T-cell (primary cell): Measurements from ENCODE around the gene TRIM45. TPM values are rescaled to one million over a fixed set of nuclear protein-coding genes. Genes with fewer than 3 reads are reported as not detected.
A peak's percentile ranks its signal among the peaks of the same experiment; 100 is the strongest.

Experiments
- ATAC-seq, 4 experiments: fragments of 200-7000 bp in 3 of 4; fragments of 150-1000 bp in 1 of 4; cut with Tn5 transposase; replicated peaks in 1 of 4; 1 replicate in 3 of 4; 2 replicates in 1 of 4; pipeline ENCODE4 v1.10.0; 2021; ENCODE audit warnings: moderate library complexity in 3 of 4, mild to moderate bottlenecking in 2 of 4, moderate number of reproducible peaks in 1 of 4
- CTCF ChIA-PET, 2 donors: fragments of 300-600 bp; sonication (Branson Sonifier 250); formaldehyde crosslinking; loops; one replicate each; lab custom pipeline; 2022; ENCODE audit warnings: antibody characterized with exemption in 2 of 2; lab: Charles Lee
- POLR2A ChIA-PET, 2 donors: fragments of 300-600 bp; sonication (Branson Sonifier 250); formaldehyde crosslinking; loops; one replicate each; lab custom pipeline; 2022; ENCODE audit warnings: antibody characterized with exemption in 2 of 2; lab: Charles Lee
- DNase-seq, 35 experiments: peaks; one replicate each; pipeline versions ENCODE4 v3.0.0 to v3.0.0-alpha.2; 2013 to 2023
- H3K27ac ChIP-seq: one replicate; pipeline ENCODE4 v1.5.1; 2013; ENCODE audit warnings: low read length
- H3K27me3 ChIP-seq, 2 experiments: replicated peaks in 1 of 2; 1 replicate in 1 of 2; 2 replicates in 1 of 2; pipeline versions ENCODE4 v1.6.1 to v1.7.0; 2013; ENCODE audit warnings: low read length in 1 of 2, mixed read lengths in 1 of 2; ENCODE audit not compliant: control insufficient read depth in 2 of 2, insufficient read depth in 2 of 2; ENCODE audit errors: extremely low read depth in 1 of 2
- H3K36me3 ChIP-seq, 2 donors: 1 replicate in 1 of 2; 2 replicates in 1 of 2; pipeline versions ENCODE4 v1.6.1 to v1.7.0; 2013; ENCODE audit warnings: low read length in 1 of 2; ENCODE audit not compliant: control insufficient read depth in 2 of 2, insufficient read depth in 1 of 2; ENCODE audit errors: extremely low read depth in 1 of 2
- H3K4me1 ChIP-seq, 2 experiments: 1 replicate in 1 of 2; 2 replicates in 1 of 2; pipeline versions ENCODE4 v1.6.1 to v1.7.0; 2013; ENCODE audit warnings: low read length in 2 of 2, mixed read lengths in 1 of 2; ENCODE audit not compliant: insufficient read depth in 2 of 2, control insufficient read depth in 1 of 2; ENCODE audit errors: extremely low read depth in 1 of 2
- H3K4me3 ChIP-seq, 2 donors: 1 replicate in 1 of 2; 2 replicates in 1 of 2; pipeline versions ENCODE4 v1.5.1 to v1.7.0; 2013; ENCODE audit warnings: mild to moderate bottlenecking in 2 of 2, low read length in 1 of 2, moderate library complexity in 1 of 2; ENCODE audit not compliant: control insufficient read depth in 1 of 2; ENCODE audit errors: extremely low read depth in 1 of 2
- H3K9me3 ChIP-seq: 2 replicates; pipeline ENCODE4 v1.7.0; 2013
- H3K27ac Mint-ChIP-seq, 2 donors: one replicate each; pipeline ENCODE4 v1.8.0; 2020 to 2021; ENCODE audit warnings: mild to moderate bottlenecking in 2 of 2, mixed read lengths in 2 of 2
- H3K27me3 Mint-ChIP-seq, 2 donors: one replicate each; pipeline ENCODE4 v1.8.0; 2021 to 2022; ENCODE audit warnings: mixed read lengths in 2 of 2
- H3K36me3 Mint-ChIP-seq: one replicate; pipeline ENCODE4 v1.8.0; 2021; ENCODE audit warnings: mixed read lengths
- H3K4me1 Mint-ChIP-seq, 3 donors: one replicate each; pipeline ENCODE4 v1.8.0; 2020 to 2022; ENCODE audit warnings: mixed read lengths in 3 of 3, mild to moderate bottlenecking in 1 of 3
- H3K4me3 Mint-ChIP-seq, 3 donors: one replicate each; pipeline ENCODE4 v1.8.0; 2020 to 2022; ENCODE audit warnings: mild to moderate bottlenecking in 3 of 3, mixed read lengths in 3 of 3, moderate library complexity in 3 of 3
- H3K9me3 Mint-ChIP-seq, 3 donors: one replicate each; pipeline ENCODE4 v1.8.0; 2020 to 2022; ENCODE audit warnings: mixed read lengths in 3 of 3
- WGBS: methylation state at CpG from one replicate; pipeline ENCODE4 v1.1.5; 2013; ENCODE audit warnings: missing lambda C conversion rate; ENCODE audit not compliant: insufficient coverage; 5-methylcytosine and 5-hydroxymethylcytosine counted together
- total RNA-seq, 35 experiments: library from RNA in 6 of 35; stranded (reverse) in 6 of 35; fragments of 120-200 nt in 1 of 35; gene quantifications; one replicate each; pipeline versions ENCODE4 v1.2.1 to v1.2.4 and lab custom pipeline; 2013 to 2026

The TRIM45 gene
- total RNA-seq, 5 donors from 2014 or later (not counting 1 experiment from before 2014, with no cell fraction given) = 0.23 to 0.65 (median 0.30) TPM

- Mint-ChIP-seq H3K4me3 (no peak overlapping the region), H3K27ac (no peak overlapping the region), H3K36me3 (peaks cover 22% of the 10 kb centered on the region), H3K4me1 (peaks cover 10 to 32% (median 15%) of the 10 kb centered on the region in 3 donors), H3K27me3 (no peaks in the 10 kb centered on the region), H3K9me3 (no peaks in the 10 kb centered on the region)
- Histone ChIP-seq H3K27ac (no peak overlapping the region), H3K36me3 (peaks cover 3% of the 10 kb centered on the region in 2 donors), H3K27me3 (no peaks in the 10 kb centered on the region), H3K4me1 (no peaks in the 10 kb centered on the region), H3K4me3 (no peak overlapping the region), H3K9me3 (no peaks in the 10 kb centered on the region)
- ATAC-seq (peak; percentile 70 to 77 (median 70)), DNase-seq (peak in 15 of 35 experiments; percentile 9 to 54 (median 21))
- 100% methylated on average over 1 of the region's 6 CpGs for WGBS
- CTCF ChIA-PET = interaction anchor here (0.6 to 3.4 kb wide), 12 partner anchors 11 to 830 kb away, joined by 3 to 41 read pairs (median 4); no protein-coding TSS in a partner anchor
- POLR2A ChIA-PET = interaction anchor here in 1 of 2 donors (0.6 to 0.7 kb wide), 2 partner anchors 62 to 248 kb away, joined by 6 to 11 read pairs; no protein-coding TSS in a partner anchor
Observed at GRCh38 chr1:117067533-117068370, 53.8 kb downstream of the TRIM45 start.

- CTCF ChIA-PET = interaction anchor here (0.5 to 3.4 kb wide), 5 partner anchors 28 to 497 kb away, joined by 3 to 41 read pairs (median 6); no protein-coding TSS in a partner anchor
- H3K36me3 Mint-ChIP-seq = peaks cover 25% of the 10 kb centered on the region
- H3K9me3 Mint-ChIP-seq = no peaks in the 10 kb centered on the region
- H3K36me3 ChIP-seq = peaks cover 3% of the 10 kb centered on the region in 2 donors
- ATAC-seq (no peak), DNase-seq (no peak)
- no peak overlapping the region for H3K4me3 ChIP-seq
- H3K27ac ChIP-seq = no peak overlapping the region
- H3K9me3 ChIP-seq = no peaks in the 10 kb centered on the region
- H3K4me1 ChIP-seq = no peaks in the 10 kb centered on the region
- no peak overlapping the region for H3K27ac Mint-ChIP-seq
- POLR2A ChIA-PET = interaction anchor here in 1 of 2 donors (0.6 kb wide), 1 partner anchor 588 kb away, joined by 4 read pairs; no protein-coding TSS in a partner anchor
- no peak overlapping the region for H3K4me3 Mint-ChIP-seq
- no peaks in the 10 kb centered on the region for H3K27me3 ChIP-seq
- WGBS = 100% methylated on average over 1 of the region's 6 CpGs
- no peaks in the 10 kb centered on the region for H3K27me3 Mint-ChIP-seq
- peaks cover 23 to 42% (median 26%) of the 10 kb centered on the region in 3 donors for H3K4me1 Mint-ChIP-seq
Observed at GRCh38 chr1:117066367-117066766, 55.2 kb downstream of the TRIM45 start.

- peak overlapping the region in 1 of 3 donors; percentile 32 for H3K4me3 Mint-ChIP-seq
- Histone ChIP-seq H3K9me3 (no peaks in the 10 kb centered on the region), H3K27me3 (no peaks in the 10 kb centered on the region), H3K36me3 (peaks cover 0 to 3% of the 10 kb centered on the region in 2 donors), H3K27ac (no peak overlapping the region), H3K4me3 (no peak overlapping the region), H3K4me1 (peaks cover 12 to 13% of the 10 kb centered on the region in 2 experiments)
- H3K4me1 Mint-ChIP-seq = peaks cover 36 to 43% (median 42%) of the 10 kb centered on the region in 3 donors
- peaks cover 21% of the 10 kb centered on the region for H3K36me3 Mint-ChIP-seq
- POLR2A ChIA-PET = no interaction called here
- H3K27ac Mint-ChIP-seq = peak overlapping the region in 1 of 2 donors; percentile 28
- ATAC-seq (no peak), DNase-seq (peak in 1 of 35 experiments; percentile 55)
- no peaks in the 10 kb centered on the region for H3K27me3 Mint-ChIP-seq
- no peaks in the 10 kb centered on the region for H3K9me3 Mint-ChIP-seq
- CTCF ChIA-PET = interaction anchor here (0.5 to 0.6 kb wide), 3 partner anchors 214 to 509 kb away, joined by 3 to 5 read pairs (median 3); no protein-coding TSS in a partner anchor
- 40% methylated on average over 1 of the region's 2 CpGs for WGBS
Observed at GRCh38 chr1:117061986-117062415, 59.5 kb downstream of the TRIM45 start.

Other genes with a start within 250 kb of the TRIM45 start
- under 1 TPM; 0.53 to 0.79 (median 0.63) TPM for gene PTGFRN, start 211.8 kb downstream of the TRIM45 start, total RNA-seq
- gene CD101, start 120.0 kb downstream of the TRIM45 start, total RNA-seq = 10 to 100 TPM in 2 of 5 donors, 1 to 10 TPM in 3; 4.8 to 13.4 (median 5.3) TPM
- gene TTF2, start 61.4 kb downstream of the TRIM45 start, total RNA-seq = 10 to 100 TPM; 26.7 to 37.1 (median 33.8) TPM
- not detected for gene VTCN1, start 89.2 kb upstream of the TRIM45 start, total RNA-seq
- 10 to 100 TPM; 43.3 to 64.4 (median 51.4) TPM for gene MAN1A2, start 245.7 kb upstream of the TRIM45 start, total RNA-seq